Memory B cell (primary cell): ENCODE data around the gene ATP8B4.

Experiments used
- ATAC-seq: fragments of 150-1000 bp; cut with Tn5 transposase; 2 replicates; pipeline ENCODE4 v1.10.0; 2021; ENCODE audit warnings: low read depth, mild to moderate bottlenecking, moderate library complexity
- DNase-seq, 2 donors: peaks; one replicate each; pipeline ENCODE4 v3.0.0; 2022; ENCODE audit warnings: low spot score in 2 of 2
- H3K27ac Mint-ChIP-seq: one replicate; pipeline ENCODE4 v1.8.0; 2022; ENCODE audit warnings: mild to moderate bottlenecking, moderate library complexity, mixed read lengths
- H3K27me3 Mint-ChIP-seq: one replicate; pipeline ENCODE4 v1.8.0; 2022; ENCODE audit warnings: mixed read lengths
- H3K36me3 Mint-ChIP-seq: one replicate; pipeline ENCODE4 v1.8.0; 2022; ENCODE audit warnings: mild to moderate bottlenecking, mixed read lengths
- H3K4me1 Mint-ChIP-seq: one replicate; pipeline ENCODE4 v1.8.0; 2022; ENCODE audit warnings: mixed read lengths
- H3K4me3 Mint-ChIP-seq: one replicate; pipeline ENCODE4 v1.8.0; 2022; ENCODE audit warnings: mild to moderate bottlenecking, moderate library complexity, mixed read lengths
- H3K9me3 Mint-ChIP-seq: one replicate; pipeline ENCODE4 v1.8.0; 2022; ENCODE audit warnings: mixed read lengths

ATP8B4 gene

GRCh38 chr15:49823987-49824774 is 294.9 kb downstream of the ATP8B4 start:
- Mint-ChIP-seq H3K36me3 (no peaks in the 10 kb centered on the region), H3K9me3 (peaks cover 8% of the 10 kb centered on the region), H3K4me1 (no peaks in the 10 kb centered on the region), H3K27me3 (peaks cover 2% of the 10 kb centered on the region), H3K27ac (no peak overlapping the region), H3K4me3 (no peak overlapping the region)
- DNase-seq, result no peak
- no peak for ATAC-seq

GRCh38 chr15:49817100-49817499 is 301.9 kb downstream of the ATP8B4 start:
- Mint-ChIP-seq H3K27me3 (no peaks in the 10 kb centered on the region), H3K9me3 (peaks cover 1% of the 10 kb centered on the region), H3K4me1 (peaks cover 2% of the 10 kb centered on the region), H3K4me3 (no peak overlapping the region), H3K27ac (no peak overlapping the region), H3K36me3 (no peaks in the 10 kb centered on the region)
- no peak for DNase-seq
- no peak for ATAC-seq

- Mint-ChIP-seq H3K27me3 (no peaks in the 10 kb centered on the region), H3K4me1 (peaks cover 2% of the 10 kb centered on the region), H3K36me3 (no peaks in the 10 kb centered on the region), H3K4me3 (no peak overlapping the region), H3K9me3 (no peaks in the 10 kb centered on the region), H3K27ac (no peak overlapping the region)
- ATAC-seq (no peak), DNase-seq (no peak)
Observed at GRCh38 chr15:49815950-49816349, 303.1 kb downstream of the ATP8B4 start.

DNA sequence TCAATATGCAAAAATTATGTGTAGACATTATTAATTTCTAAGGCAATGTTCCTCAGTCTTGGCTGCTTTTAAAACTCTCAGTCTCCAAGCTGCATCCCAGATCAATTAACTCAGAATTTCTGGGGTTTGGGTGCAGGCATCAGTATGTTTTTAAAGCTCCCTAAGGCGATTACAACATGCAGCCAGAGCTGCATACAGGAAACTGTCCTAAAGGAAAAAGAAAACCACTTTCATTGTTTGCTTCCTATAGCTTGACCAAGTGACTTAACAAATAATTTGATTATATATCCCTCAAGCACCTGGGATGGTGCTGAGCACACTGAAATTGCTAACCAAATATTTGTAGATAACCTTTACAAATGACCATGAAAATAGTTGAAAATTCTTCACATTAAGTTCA is 303.5 kb downstream of the ATP8B4 start:
- no peak overlapping the region for H3K27ac Mint-ChIP-seq
- DNase-seq, result no peak
- no peaks in the 10 kb centered on the region for H3K9me3 Mint-ChIP-seq
- H3K27me3 Mint-ChIP-seq, result no peaks in the 10 kb centered on the region
- no peak overlapping the region for H3K4me3 Mint-ChIP-seq
- peaks cover 2% of the 10 kb centered on the region for H3K4me1 Mint-ChIP-seq
- no peak for ATAC-seq
- no peaks in the 10 kb centered on the region for H3K36me3 Mint-ChIP-seq

- ATAC-seq (no peak), DNase-seq (no peak)
- H3K9me3 Mint-ChIP-seq, result no peaks in the 10 kb centered on the region
- H3K4me3 Mint-ChIP-seq, result no peak overlapping the region
- H3K27ac Mint-ChIP-seq, result no peak overlapping the region
- no peaks in the 10 kb centered on the region for H3K27me3 Mint-ChIP-seq
- H3K4me1 Mint-ChIP-seq, result peaks cover 2% of the 10 kb centered on the region
- no peaks in the 10 kb centered on the region for H3K36me3 Mint-ChIP-seq
Observed at GRCh38 chr15:49814709-49815108, 304.3 kb downstream of the ATP8B4 start.

DNA sequence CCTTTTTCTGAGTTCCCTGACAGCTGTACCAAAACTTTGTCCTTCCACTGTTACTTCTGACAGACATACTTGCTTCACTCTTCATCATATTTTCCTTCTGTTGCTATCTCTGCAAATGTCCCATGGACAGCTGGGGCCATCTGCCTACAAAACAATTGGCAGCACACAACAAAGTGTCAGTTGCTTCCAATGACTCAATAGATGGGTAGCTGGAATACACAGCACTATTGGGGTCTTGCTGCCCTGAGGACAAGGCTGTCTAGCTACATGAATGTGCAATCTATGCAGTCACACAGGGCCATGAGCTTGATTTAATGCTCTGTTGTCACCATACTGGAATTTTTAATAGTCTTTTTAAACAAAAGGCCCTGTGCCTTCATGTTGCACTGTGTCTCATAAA is 305.4 kb downstream of the ATP8B4 start:
- H3K27me3 Mint-ChIP-seq, result no peaks in the 10 kb centered on the region
- peaks cover 2% of the 10 kb centered on the region for H3K4me1 Mint-ChIP-seq
- DNase-seq (no peak), ATAC-seq (no peak)
- no peak overlapping the region for H3K27ac Mint-ChIP-seq
- no peak overlapping the region for H3K4me3 Mint-ChIP-seq
- H3K36me3 Mint-ChIP-seq, result no peaks in the 10 kb centered on the region
- no peaks in the 10 kb centered on the region for H3K9me3 Mint-ChIP-seq

GRCh38 chr15:49810720-49811119 is 308.3 kb downstream of the ATP8B4 start:
- Mint-ChIP-seq H3K36me3 (no peaks in the 10 kb centered on the region), H3K9me3 (no peaks in the 10 kb centered on the region), H3K4me3 (no peak overlapping the region), H3K27ac (no peak overlapping the region), H3K4me1 (no peaks in the 10 kb centered on the region), H3K27me3 (no peaks in the 10 kb centered on the region)
- ATAC-seq (no peak), DNase-seq (no peak)

DNA sequence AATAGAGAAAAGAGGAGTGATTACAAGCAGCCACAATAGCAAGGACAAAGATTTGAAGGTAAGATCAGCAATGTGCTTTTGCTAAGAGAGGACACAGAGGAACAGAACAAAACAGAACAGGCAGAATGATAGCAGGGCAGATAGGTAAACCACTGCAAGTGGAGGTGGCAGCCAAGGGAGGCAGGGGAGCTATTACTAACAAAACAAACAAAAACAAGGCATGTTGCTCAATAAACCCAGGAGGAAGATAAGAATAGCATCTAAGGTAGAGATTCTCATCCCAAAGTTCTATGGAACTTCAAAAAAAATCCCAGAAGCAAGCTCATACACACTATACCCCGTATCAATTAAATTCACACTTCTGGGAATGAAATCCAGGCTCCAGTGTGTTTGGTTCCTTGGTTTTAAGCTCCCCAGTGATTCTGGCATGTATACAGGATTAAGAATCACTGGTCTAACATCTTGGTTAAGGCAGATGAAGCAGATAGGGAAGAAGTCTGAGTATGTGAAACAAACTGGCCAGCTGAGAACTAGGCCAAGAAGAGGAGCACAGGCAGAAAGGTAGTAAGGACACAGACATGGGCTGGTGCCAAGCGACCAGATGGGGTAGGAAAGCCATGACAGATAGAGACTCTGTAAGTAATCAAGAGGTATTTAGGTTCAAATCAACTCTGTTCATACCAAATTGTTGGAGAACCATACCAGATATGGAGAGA is 309.0 kb downstream of the ATP8B4 start:
- no peak overlapping the region for H3K27ac Mint-ChIP-seq
- ATAC-seq (no peak), DNase-seq (no peak)
- H3K9me3 Mint-ChIP-seq, result no peaks in the 10 kb centered on the region
- H3K4me1 Mint-ChIP-seq, result no peaks in the 10 kb centered on the region
- no peaks in the 10 kb centered on the region for H3K36me3 Mint-ChIP-seq
- H3K4me3 Mint-ChIP-seq, result no peak overlapping the region
- H3K27me3 Mint-ChIP-seq, result no peaks in the 10 kb centered on the region

GRCh38 chr15:49808341-49808740 is 310.7 kb downstream of the ATP8B4 start:
- DNase-seq, result no peak
- H3K27me3 Mint-ChIP-seq, result no peaks in the 10 kb centered on the region

More at GRCh38 chr15:49808341-49808740, 310.7 kb downstream of the ATP8B4 start:
- Mint-ChIP-seq H3K36me3 (no peaks in the 10 kb centered on the region), H3K9me3 (no peaks in the 10 kb centered on the region), H3K4me1 (no peaks in the 10 kb centered on the region), H3K4me3 (no peak overlapping the region), H3K27ac (no peak overlapping the region)
- ATAC-seq, result no peak
